GM21367 (cell line): ENCODE data around the gene WDR62.

Source experiments
- ATAC-seq: cut with Tn5 transposase; IDR thresholded peaks from one replicate; pipeline ENCODE4 v1.9.1; 2021; ENCODE audit not compliant: unreplicated experiment

The WDR62 gene

DNA sequence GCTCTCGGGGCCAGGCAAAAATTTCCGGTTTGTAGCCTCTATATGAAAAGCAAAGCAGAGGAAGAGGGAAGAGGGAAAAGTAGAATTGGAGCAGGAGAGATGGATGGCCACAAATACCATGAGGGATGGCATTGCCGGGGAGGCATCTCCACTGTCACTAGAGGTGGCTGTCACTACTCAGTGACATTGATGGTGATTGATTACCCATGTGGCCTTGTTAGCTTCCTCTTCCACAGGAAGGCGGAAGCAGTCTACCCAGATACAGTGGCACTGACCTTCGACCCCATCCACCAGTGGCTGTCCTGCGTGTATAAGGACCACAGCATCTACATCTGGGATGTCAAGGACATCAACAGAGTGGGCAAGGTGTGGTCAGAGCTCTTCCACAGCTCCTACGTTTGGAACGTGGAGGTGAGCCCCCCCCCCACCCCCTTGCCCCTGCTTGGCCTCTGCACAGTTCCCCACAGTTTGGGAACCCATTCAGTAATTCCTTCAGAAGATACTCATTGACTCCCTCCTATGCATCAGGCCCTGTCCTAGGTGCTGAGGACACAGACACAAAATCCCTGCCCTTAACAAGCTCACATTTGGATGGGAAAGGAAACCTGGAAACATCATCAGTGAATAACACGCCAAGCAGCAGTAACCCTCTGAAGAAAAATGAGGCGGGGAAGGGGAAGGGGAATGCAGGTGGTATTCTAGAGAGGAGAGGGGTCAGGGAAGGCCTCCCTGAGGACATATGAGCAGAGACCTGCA is 18.6 kb downstream of the WDR62 start:
- no peak for ATAC-seq

DNA sequence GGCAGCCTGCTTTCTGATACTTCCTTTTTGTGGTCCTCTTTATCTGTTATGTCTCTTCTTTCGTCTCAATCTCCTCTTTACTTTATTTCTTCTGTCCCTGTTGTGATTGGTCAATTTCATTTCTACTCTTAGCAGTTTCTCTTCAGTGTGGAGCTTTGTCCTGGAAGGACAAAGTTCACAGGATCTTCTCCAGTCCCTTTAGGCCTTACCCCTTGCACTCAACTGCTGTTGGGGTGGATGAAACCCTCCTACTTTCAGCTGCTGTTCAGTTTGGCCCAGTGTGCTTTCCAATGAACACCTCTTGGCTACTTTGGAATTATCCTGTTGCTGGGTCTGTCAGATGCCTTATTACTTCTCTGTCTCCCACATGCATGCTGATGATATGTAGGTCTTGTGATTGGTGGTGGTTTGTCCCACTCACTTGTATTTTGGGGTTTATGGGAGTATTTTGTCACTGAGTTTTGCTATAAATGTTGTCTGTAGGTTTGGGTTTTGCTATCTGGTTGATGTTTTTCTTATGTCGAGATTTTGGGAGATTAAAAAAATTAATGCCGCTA is 24.8 kb downstream of the WDR62 start:
- ATAC-seq: no peak

DNA sequence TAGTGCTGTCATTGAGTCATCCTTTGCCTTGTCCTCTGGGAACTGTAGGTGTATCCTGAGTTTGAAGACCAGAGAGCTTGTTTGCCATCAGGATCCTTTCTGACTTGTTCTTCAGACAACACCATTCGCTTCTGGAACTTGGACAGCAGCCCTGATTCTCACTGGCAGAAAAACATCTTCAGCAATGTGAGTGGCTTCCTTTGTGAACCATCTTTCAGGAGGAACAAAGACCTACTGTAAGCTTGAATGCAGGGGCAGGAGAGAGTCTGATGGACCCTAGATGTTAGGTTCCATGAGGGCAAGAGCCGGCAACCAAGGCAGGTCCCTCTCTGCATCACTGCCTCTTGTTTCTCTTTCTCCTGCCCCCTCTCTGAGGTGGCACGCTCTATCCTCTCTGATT is 26.7 kb downstream of the WDR62 start:
- no peak for ATAC-seq

DNA sequence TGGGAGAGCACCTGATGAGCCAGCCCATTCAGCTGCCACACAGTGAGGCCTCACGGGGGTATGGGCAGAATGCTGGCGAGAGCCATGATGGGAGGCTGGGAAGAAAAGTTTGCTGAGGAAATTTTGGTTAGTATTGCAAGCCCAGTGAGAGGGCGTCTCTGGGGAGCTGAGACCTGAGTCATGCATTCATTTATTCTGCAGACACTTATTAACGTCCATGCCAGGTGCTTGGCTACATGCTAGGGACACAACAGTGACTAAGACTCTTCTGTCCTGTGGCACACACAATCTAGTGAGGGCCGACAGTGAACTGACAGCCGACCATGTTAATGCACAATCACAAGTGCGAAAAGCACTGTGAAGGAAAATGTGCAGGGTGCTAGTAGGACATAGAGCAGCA is 27.2 kb downstream of the WDR62 start:
- ATAC-seq: no peak

DNA sequence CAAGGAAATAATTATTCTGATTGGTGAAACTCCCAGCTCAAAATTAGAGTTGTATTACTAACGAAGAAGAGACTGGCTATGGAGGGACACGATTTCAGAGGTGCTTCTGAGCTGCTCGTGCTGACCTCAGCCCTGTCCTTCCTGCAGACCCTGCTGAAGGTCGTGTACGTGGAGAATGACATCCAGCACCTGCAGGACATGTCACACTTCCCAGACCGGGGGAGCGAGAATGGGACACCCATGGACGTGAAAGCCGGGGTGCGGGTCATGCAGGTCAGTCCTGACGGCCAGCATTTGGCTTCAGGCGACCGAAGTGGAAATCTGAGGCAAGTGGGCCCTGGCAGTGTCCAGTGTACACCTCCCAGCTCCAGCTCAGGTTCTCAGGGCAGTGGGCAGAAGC is 28.2 kb downstream of the WDR62 start:
- no peak for ATAC-seq

DNA sequence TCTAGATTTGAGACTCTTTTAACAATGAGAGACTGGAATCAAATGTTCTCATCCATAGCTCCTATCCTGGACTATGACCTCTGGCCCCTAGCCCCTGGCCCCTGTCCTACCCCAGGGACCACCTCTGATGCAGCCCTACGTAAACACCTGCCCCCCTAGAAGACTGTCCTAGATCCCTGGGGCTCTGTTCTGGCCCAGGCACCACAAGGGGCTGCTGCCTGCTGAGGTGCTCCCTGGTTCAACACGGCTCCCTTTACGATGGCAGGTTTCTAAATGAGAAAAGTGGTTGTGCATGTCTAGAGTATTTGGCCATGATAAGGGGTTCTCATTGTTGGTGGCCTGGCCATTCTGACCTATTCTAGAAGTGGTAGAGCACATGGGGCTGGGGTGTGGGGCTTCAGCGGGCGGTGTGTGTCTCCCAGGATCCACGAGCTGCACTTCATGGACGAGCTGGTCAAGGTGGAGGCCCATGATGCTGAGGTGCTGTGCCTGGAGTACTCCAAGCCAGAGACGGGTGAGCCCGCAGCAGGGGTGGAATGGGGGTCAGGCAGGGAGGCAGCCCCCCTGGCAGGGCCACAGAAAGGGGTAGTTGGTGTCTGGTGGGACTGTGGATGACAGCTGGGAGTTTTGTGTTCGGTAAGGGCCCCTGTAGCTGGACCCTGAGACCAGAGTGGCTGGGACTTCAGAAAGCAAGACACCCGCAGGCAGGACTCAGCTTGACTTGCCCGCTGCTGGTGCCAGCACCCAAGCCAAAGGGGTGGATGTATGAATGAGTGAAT is 29.7 kb downstream of the WDR62 start:
- ATAC-seq: no peak

DNA sequence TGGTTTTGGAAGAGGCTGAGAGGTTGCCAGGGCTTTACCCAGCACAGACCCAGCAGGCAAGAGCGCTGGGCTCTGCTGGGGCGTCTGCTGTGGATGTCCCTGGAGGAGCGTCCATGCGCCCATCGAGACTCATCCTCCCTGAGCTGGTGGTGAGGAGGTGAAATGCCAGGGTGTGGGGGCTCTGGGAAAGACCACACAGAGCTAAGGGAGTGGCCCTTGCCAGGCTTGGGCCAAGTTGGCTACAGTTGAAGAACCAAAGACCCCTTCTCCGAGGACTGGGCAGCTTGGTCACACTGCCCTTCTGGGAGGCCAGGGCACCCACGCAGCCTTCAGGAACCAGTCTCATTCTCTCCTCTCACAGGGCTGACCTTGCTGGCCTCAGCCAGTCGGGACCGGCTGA is 31.6 kb downstream of the WDR62 start:
- no peak for ATAC-seq

DNA sequence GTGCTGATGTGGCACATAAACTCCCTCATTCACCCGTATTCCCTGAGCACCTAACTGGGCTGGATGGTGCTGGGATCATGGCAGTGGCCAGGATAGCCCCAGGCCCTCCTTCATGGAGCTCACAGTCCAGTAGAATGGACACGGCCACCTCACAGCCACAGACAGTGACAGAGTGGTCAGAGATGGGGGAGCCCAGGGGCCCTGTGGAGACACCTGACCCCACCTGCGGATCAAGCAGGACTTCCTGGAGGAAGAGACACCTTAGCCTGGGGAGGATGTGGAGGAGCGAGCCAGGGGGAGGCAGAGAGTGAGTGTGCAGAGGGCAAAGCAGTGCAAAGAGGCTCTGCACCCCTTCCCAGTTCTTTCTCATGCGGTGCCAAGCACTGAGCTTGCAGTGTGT is 35.1 kb downstream of the WDR62 start:
- no peak for ATAC-seq

DNA sequence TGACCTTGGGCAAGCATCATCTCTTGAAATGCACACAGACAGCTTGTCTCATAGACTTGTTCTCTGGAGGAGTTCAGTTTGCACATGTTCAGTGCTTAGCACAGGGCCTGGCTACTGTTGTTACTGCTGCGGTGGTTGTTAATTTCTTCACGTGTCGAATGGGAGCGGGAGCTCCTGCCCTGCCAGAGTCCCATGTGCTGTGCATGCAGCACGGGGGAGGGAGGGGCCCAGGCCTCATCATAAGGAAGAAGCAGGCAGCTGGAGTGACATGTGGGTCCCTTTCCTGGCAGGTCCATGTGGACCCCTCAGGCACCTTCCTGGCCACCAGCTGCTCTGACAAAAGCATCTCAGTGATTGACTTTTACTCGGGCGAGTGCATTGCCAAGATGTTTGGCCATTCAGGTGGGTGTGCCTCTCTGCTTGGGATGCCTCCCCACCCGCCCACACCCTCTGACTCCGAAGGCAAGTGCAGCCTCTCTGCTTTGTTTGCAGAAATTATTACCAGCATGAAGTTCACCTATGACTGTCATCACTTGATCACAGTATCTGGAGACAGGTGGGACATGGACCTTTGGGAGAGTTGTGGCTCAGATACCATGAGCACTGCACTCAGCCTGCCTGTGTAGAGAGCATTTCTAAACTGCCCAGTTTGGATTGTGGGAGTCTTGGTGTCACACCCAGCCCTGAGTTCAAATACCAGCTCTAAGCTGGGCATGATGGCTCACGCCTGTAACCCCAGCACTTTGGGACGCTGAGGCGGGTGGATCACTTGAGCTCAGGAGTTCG is 36.4 kb downstream of the WDR62 start:
- no peak for ATAC-seq

DNA sequence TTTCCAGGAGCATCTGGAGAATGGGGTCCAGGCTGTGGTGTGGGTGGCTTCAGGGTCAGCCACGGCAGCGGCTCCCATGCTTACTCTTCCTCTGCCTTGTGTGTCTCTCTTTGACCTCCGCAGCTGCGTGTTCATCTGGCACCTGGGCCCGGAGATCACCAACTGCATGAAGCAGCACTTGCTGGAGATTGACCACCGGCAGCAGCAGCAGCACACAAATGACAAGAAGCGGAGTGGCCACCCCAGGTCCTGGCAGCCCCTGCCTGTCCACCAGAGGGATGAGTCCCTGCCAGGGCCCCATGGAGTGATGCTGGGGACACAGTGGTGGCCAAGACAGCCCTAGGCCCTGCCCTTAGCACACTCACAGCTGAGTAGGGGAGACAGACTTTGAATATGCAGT is 37.9 kb downstream of the WDR62 start:
- ATAC-seq: no peak

DNA sequence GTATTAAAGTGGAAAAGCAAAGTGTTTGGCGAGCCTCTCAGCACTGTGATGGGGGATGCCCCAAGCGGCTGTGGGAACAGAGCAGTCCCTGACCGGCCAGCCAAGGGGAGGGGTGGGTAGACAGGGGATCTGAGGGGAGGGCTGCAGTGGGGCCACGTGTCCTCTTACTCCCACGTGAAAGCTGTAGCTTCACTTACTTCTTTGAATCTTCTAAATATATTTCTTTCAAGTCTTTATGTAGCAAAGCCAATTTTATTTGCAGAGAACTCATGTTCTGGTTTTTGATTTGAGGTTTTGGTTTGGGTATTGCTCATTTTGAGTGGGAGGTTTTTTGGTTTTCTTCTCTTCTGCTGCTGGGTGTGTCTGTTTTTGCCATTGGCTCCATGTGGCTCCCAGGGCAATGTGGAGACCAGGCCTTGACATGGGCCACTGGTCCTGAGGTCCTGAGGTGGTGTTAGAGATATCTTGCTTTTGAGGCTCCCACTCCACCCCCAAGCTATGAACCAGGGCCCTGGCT is 38.5 kb downstream of the WDR62 start:
- no peak for ATAC-seq

DNA sequence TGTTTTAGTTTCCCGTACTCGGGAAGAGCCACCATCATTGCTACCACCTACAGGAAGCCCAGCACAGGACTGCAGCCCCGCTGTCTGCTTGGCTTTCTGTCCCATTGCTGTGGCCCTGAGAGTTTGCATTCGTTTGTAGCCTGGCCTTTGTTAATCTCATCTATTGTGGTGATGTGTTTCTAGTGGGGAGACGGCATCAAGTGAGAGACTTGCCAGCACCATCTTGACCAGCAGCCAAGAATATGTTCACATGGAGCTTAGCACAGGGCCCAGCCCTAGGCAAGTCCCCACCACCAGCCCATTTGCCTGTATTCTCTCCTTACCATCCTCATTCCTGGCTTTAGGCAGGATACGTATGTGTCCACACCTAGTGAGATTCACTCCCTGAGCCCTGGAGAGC is 39.0 kb downstream of the WDR62 start:
- no peak for ATAC-seq

DNA sequence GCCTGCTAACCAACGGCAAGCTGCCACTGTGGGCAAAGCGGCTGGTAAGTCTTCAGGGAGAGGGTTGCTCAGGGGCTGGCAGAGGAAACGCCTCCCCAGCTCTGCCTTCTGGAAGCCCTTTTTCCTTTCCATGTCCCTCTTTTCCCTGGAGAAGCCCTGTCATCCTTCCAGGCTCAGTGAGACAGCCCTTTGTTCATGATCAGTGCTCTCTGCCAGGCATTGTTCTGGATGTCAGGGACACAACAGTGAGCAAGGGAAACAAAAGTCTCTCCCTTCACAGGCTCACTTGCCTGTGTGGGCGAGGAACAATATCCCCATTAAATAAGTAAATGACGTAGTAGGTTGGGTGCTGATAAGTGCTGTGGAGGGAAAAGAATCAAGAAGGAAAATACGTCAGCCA is 42.3 kb downstream of the WDR62 start:
- ATAC-seq: no peak

DNA sequence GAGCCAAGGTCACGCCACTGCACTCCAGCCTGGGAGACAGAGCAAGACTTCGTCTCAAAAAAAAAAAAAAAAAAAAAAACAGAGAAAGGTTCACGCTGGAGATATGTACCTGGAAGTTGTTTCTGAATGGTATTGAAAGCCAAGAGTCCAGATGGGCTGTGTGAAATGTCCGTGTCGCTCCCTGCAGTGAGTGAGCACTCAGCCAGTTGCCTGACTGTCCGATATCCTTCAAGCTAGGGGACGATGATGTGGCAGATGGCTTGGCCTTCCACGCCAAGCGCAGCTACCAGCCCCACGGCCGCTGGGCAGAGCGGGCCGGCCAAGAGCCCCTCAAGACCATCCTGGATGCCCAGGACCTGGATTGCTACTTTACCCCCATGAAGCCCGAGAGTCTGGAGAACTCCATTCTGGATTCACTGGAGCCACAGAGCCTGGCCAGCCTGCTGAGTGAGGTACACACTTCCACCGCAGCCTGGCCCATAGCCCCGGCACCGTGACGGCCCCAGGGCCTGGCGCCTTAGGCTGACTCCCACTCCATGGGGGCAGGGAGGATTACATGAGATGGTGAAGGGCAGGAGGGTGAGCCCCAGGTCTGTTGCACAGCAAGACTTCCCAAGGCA is 44.6 kb downstream of the WDR62 start:
- ATAC-seq: no peak

DNA sequence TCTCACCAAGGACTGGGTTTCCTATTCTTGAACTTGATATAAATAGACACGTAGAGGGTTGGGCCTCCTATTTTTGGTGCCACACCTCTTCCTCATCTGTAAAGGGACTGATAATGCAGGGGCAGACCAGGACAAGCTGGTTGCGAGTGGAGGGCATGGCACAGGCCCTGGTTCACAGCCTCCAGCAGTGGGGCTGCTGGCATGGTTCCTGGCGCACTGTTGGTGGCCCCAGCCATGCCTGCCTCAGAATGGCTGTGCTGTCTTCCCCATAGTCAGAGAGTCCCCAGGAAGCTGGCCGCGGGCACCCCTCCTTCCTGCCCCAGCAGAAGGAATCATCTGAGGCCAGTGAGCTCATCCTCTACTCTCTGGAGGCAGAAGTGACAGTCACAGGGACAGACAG is 45.8 kb downstream of the WDR62 start:
- no peak for ATAC-seq

DNA sequence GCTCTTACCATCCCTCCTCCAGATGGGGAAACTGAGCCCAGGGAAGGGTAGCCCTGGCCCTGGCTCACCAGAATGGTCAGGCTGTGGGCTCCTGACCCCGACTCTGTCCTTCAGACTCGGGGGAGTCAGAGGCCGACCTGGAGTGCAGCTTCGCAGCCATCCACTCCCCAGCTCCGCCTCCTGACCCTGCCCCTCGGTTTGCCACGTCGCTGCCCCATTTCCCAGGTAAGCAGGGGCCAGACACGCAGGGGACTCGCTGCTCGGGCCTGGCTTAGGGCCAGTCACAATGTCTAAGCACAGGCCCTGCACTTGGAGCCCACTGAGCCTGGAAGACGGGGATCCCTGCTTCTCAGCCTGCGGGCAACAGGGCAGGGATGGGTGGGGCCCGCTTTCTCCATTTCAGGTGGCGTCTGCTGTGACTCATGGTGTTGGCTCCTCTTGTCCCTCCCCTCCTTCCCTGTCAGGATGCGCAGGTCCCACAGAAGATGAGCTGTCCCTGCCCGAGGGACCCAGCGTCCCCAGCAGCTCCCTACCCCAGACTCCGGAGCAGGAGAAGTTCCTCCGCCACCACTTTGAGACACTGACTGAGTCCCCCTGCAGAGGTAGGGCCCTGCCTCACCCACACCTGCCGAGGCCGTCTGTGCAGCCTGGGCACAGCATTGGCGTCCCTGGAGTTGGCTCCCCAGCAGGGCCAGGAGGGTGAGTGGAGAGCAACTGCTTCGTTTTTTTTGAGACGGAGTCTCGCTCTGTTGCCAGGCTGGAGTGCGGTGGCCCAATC is 47.0 kb downstream of the WDR62 start:
- no peak for ATAC-seq

DNA sequence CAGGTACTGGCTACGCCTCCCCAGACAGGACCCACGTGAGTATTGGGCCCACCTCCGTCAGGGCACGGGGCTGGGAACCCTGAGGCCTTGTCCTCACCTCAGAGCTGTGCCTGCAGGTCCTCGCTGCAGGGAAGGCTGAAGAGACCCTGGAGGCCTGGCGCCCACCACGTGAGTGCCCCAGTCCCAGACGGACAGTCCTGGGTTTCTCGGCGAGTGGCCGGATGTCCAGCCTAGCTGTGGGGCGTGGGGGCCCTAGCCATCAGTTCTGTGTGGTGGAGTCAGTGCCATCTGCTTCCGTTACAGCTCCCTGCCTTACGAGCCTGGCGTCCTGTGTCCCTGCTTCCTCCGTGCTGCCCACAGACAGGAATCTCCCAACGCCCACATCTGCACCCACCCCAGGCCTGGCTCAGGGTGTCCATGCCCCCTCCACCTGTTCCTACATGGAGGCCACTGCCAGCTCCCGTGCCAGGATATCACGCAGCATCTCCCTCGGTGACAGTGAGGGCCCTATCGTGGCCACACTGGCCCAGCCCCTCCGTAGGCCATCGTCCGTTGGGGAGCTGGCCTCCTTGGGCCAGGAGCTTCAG is 48.4 kb downstream of the WDR62 start:
- no peak for ATAC-seq

DNA sequence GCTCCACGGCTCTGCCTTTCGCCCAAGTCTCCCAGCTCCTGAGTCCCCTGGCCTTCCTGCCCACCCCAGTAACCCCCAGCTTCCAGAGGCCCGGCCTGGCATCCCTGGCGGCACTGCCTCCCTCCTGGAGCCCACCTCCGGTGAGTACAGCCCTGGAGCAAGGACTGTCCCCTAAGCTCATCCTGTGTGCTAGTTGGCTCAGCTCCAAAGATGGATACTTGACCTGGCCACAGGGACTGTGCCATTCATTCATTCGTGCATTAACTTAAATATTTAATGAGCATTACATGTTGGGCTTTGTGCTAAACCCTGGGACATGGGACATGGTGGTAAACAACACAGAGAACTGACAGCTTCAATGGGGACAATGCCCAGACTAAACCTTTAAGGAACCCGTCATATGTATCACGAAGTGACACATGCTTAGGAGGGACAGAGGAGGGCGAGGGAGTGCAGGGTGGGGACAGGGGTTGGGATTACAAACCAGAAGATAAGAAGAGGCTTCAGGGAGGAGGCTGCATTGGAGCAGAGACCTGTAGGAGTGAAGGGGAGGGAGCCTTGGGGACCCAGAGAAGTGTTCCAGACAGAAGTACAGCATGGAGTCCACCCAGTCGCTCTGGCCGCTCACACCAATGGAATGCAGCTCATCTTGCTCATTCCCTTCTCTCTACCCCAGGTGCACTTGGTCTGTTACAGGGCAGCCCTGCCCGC is 49.3 kb downstream of the WDR62 start:
- no peak for ATAC-seq

DNA sequence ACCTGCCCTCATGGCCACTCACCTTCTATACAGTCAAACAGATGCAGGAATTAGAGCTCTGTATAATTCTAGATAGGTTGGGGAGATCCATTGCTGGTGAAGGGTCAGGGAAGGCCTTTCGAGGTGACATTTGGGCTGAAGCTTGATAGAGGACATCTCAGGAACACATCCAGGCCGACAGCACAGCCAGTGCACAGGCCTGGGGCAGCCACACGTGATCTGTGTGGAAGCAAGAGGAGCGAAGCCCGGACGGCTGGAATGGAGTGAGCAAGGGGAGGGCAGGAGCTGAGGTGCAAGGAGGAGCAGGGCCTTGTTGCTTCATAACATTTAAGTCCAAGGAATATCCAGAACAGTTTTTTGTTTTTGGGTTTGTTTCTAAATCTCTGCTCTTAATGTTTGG is 51.7 kb downstream of the WDR62 start:
- ATAC-seq: no peak
